TTC549 (cell line): ENCODE results near the gene LGI4.

Experiments used
- FAIRE-seq: peaks from 2 replicates; lab custom pipeline; 2012; peaks lifted over from hg19 to GRCh38; lab: Jason Lieb, UNC

The LGI4 gene

GRCh38 chr19:35085947-35086346 is 48.9 kb downstream of the LGI4 start:
- FAIRE-seq = no peak

GRCh38 chr19:35084509-35084762 is 50.4 kb downstream of the LGI4 start:
- FAIRE-seq = no peak

- FAIRE-seq = no peak
These were observed 51.0 kb downstream of the LGI4 start for GRCh38 chr19:35083691-35084508.

DNA sequence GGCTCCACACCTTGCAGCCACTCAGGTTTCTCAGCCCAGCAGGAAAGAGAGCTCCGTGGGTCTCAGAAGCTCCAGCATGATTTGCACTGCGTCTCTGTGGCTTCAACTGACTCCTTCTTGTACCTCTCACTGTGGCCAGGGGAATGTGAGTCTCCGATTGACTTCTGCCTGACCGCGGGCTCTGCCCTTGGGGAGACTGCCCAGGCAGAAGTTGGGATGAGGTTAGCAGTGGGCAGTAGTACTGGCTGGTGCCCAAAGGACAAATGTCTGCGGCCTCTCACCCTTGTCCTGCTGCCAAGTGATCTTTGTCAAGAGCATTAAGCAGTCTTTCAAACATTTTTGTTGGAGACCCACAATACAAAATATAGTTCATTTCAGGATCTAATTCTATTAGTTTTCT is 53.7 kb downstream of the LGI4 start:
- no peak for FAIRE-seq

- no peak for FAIRE-seq
These were observed 54.2 kb downstream of the LGI4 start for GRCh38 chr19:35080613-35081170.

- FAIRE-seq = no peak
These were observed 55.0 kb downstream of the LGI4 start for GRCh38 chr19:35079826-35080225.

DNA sequence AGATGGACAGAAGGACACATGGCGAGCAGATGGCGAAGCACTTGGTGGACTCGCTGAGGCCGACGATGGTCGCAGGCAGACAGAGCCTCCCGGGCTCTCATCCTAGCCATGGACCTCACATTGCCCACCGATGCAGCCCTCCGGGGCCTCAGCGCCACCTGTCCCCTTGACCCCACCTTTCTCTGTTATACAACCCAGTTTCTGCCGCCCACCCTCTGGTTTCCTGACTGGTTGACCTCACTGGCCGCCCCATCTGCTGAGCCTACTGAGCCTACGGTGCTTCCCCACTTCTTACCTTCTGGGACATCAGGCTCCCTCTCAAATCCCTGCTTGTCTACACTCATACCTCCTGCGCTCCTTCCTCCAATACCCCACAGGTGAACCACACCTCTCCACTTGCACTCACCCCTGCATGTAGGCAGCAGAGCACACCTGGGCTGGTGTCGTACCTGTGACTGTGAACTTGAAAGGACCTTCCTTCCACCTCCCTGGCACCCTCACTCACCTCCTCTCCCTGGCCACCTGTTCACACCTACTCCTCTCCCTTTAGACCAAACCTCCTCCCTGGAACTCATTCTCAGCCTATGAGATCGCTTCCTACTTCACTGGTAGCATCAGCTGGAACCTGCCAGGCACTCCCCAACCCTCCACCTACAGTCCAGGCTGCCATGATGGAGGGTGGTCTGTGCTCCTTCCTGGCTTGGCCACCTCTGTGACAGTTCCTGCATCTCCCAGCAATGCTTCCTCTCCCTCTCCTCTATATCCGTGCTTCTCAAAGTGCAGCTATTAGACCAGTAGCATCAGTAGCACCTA is 57.2 kb downstream of the LGI4 start:
- FAIRE-seq = no peak

GRCh38 chr19:35076657-35077056 is 58.2 kb downstream of the LGI4 start:
- FAIRE-seq = no peak

GRCh38 chr19:35076026-35076370 is 58.9 kb downstream of the LGI4 start:
- no peak for FAIRE-seq

DNA sequence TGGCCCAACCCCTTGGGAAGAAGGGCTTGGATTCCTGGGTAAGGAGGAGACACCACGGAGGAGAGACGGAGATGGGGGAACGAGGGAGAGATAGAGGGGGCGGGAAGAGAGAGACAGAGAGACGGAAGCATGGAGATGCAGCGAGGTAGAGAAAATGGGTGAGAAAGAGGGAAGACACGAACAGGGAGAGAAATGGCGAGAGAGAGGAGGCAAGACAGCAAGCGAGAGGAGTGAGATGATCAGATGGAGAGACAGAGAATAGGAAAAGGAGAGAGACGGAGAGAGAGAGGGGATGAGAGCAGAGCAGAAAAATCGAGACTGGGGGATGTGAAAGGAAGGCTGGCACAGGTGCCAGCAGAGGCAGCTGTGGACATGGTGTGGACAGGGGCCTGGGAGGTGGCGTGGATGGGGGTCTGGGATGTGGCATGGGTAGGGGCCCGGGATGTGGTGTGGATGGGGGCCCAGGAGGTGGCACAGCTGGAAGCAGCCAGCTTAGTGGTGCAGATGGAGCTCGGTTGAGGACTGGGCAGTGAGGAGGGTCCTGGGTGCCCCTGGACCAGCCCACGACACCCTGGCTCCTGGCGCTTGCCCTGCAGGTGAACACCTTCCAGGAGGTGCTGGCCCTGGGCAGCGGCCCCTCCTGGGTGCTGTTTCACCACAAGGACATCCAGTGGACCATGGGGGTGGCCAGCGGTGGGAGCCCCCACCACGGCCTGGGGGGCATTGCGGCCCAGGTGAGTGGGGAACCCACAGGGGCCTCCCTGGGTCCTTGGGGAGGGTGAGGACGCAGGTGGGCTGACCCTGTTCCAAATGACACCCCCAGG is 59.4 kb downstream of the LGI4 start:
- no peak for FAIRE-seq
